Articular chondrocyte of knee joint (primary cell): ENCODE data around the gene CRYZ. TPM values are rescaled to one million over a fixed set of nuclear protein-coding genes. Genes with fewer than 3 reads are reported as not detected.

Experiments used
- total RNA-seq: library from RNA; depleted of rRNA; stranded (reverse); fragments of >200 nt; gene quantifications from 2 replicates; pipeline ENCODE4 v1.2.3, GENCODE V29; 2012

Gene CRYZ
- total RNA-seq, result 26.8 and 30.4 TPM in 2 replicates

GRCh38 chr1:74732960-74733603 lies at the start of gene CRYZ, which contains the start of gene TYW3:
CRYZ (minus strand) TSS chr1:74733050; CDS start chr1:74724821, 8,229 bp downstream.
TYW3 (plus strand) TSS chr1:74733152; CDS start chr1:74733245, 93 bp downstream.

GRCh38 chr1:74673351-74674111 lies 59.3 kb downstream of the CRYZ start, which contains the start of gene ERICH3:
ERICH3 (minus strand) TSS chr1:74673792; CDS start chr1:74673519, 273 bp downstream.

Other genes with a start within 250 kb of the CRYZ start
- gene LRRC53, start 220.4 kb downstream of the CRYZ start, total RNA-seq, result not detected in 2 replicates
- not detected in 2 replicates for gene ERICH3, start 59.3 kb downstream of the CRYZ start, total RNA-seq
- gene TYW3, start 102 bp upstream of the CRYZ start, total RNA-seq, result 18.1 and 19.5 TPM in 2 replicates